Placental epithelial cell (primary cell): ENCODE data around the gene OR14A16. TPM values are rescaled to one million over a fixed set of nuclear protein-coding genes. Genes with fewer than 3 reads are reported as not detected.

Experiments used
- total RNA-seq: library from RNA; depleted of rRNA; stranded (reverse); fragments of >200 nt; gene quantifications from 2 replicates; pipeline ENCODE4 v1.2.3, GENCODE V29; 2012

Gene OR14A16
- not detected in 2 replicates for total RNA-seq

GRCh38 chr1:247824023-247824422, at the start of gene OR14A16:
TSS of gene OR14A16 (minus strand) at chr1:247824119. CDS start at chr1:247815729, 8,390 bp downstream.

DNA sequence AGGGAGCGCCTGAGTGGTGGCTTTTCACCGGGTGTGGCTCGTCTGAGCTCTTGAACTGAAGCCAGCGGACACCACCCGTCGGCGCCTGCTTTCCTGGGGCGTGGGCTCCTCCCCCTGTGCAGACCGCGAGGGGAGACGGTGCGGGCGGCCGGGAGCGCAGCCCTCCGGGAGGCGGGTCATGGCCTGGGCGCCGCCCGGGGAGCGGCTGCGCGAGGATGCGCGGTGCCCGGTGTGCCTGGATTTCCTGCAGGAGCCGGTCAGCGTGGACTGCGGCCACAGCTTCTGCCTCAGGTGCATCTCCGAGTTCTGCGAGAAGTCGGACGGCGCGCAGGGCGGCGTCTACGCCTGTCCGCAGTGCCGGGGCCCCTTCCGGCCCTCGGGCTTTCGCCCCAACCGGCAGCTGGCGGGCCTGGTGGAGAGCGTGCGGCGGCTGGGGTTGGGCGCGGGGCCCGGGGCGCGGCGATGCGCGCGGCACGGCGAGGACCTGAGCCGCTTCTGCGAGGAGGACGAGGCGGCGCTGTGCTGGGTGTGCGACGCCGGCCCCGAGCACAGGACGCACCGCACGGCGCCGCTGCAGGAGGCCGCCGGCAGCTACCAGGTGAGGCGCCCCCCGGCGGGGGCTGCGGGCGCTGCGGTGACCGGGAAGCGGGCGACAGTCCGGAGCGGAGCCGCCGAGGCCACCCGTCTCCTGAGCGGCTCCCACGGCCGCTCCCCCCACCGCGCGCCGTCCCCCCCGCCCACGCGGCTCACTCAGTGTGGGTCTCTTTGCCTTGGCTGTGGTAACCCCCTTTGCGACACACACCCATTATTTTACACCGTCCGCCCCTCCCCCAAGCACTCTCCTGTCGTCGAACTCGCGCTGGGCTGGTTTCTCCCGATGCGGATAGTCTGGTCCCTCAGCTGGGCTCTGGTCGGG, 33.4 kb upstream of the OR14A16 start, which contains the start of gene TRIM58:
TSS of gene TRIM58 (plus strand) at position 119 of the 916 bp plus-strand sequence. CDS start at position 179, 60 bp downstream.

DNA sequence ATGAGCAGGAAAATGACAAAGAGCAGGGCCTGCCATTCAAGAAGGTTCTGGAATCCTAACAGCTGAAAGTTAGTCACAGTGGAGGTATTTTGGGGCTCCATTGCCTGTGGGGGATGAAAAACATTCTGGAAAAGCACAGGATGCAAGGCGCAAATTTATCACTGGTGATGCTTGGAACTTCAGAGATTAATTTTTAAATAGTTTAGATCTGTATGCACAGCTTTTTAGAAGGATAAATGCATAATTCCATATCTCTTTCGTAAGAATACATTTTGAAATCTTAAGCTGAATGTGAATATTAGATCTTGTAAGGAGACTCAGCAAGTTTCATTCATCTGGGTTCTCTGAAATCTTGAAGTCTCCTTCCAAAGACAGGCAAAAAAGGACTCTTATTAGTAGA, 17.9 kb upstream of the OR14A16 start, which contains the start of gene OR11L1:
TSS of gene OR11L1 (minus strand) at position 101 of the 400 bp plus-strand sequence. CDS start at position 101, 0 bp downstream.

Other genes starting within 250 kb of the OR14A16 start
- not detected in 2 replicates for gene OR2G2, start 235.8 kb downstream of the OR14A16 start, total RNA-seq
- not detected in 2 replicates for gene OR2G3, start 218.5 kb downstream of the OR14A16 start, total RNA-seq
- not detected in 2 replicates for gene OR13G1, start 144.4 kb downstream of the OR14A16 start, total RNA-seq
- not detected in 2 replicates for gene OR6F1, start 107.5 kb downstream of the OR14A16 start, total RNA-seq
- not detected in 2 replicates for gene OR14K1, start 85.5 kb downstream of the OR14A16 start, total RNA-seq
- not detected in 2 replicates for gene OR14A2, start 76.0 kb downstream of the OR14A16 start, total RNA-seq
- not detected in 2 replicates for gene OR1C1, start 63.6 kb downstream of the OR14A16 start, total RNA-seq
- not detected in 2 replicates for gene OR11L1, start 17.8 kb upstream of the OR14A16 start, total RNA-seq
- gene TRIM58, start 33.1 kb upstream of the OR14A16 start, total RNA-seq, result 3.1 and 18.8 TPM in 2 replicates
- gene OR2W3, start 71.5 kb upstream of the OR14A16 start, total RNA-seq, result 1.6 and 6.2 TPM in 2 replicates
- gene OR2T8, start 96.1 kb upstream of the OR14A16 start, total RNA-seq, result 0.98 TPM in 1 of 2 replicates, not detected in the other
- gene OR2AJ1, start 100.8 kb upstream of the OR14A16 start, total RNA-seq, result under 0.01 and 0.11 TPM in 2 replicates
- gene OR2L8, start 124.7 kb upstream of the OR14A16 start, total RNA-seq, result 0.39 TPM in 1 of 2 replicates, not detected in the other
- gene OR2AK2, start 141.1 kb upstream of the OR14A16 start, total RNA-seq, result not detected in 2 replicates
- 0.11 TPM in 1 of 2 replicates, not detected in the other for gene OR2L5, start 189.5 kb upstream of the OR14A16 start, total RNA-seq
- not detected in 2 replicates for gene OR2L2, start 206.0 kb upstream of the OR14A16 start, total RNA-seq
- not detected in 2 replicates for gene OR2L3, start 222.7 kb upstream of the OR14A16 start, total RNA-seq